Neural crest cell (in vitro differentiated cells): ENCODE measurements around the gene BORCS5. TPM values are rescaled to one million over a fixed set of nuclear protein-coding genes. Genes with fewer than 3 reads are reported as not detected.

ENCODE experiments used
- DNase-seq: peaks from one replicate; pipeline ENCODE4 v3.0.0; 2021; ENCODE audit warnings: low read depth, mixed read lengths, low spot score
- H3K27ac Mint-ChIP-seq: one replicate; pipeline ENCODE4 v1.8.0; 2021; ENCODE audit warnings: mild to moderate bottlenecking, mixed read lengths; ENCODE audit not compliant: unreplicated experiment
- H3K27me3 Mint-ChIP-seq: 2 replicates; pipeline ENCODE4 v1.8.0; 2021; ENCODE audit warnings: low read depth, mild to moderate bottlenecking, mixed read lengths
- H3K36me3 Mint-ChIP-seq: 2 replicates; pipeline ENCODE4 v1.8.0; 2021; ENCODE audit warnings: low read depth, mild to moderate bottlenecking, mixed read lengths
- H3K4me1 Mint-ChIP-seq: 2 replicates; pipeline ENCODE4 v1.8.0; 2021; ENCODE audit warnings: mixed read lengths
- H3K4me3 Mint-ChIP-seq: one replicate; pipeline ENCODE4 v1.8.0; 2021; ENCODE audit warnings: mild to moderate bottlenecking, mixed read lengths
- H3K9me3 Mint-ChIP-seq: 2 replicates; pipeline ENCODE4 v1.8.0; 2021; ENCODE audit warnings: mixed read lengths
- total RNA-seq: library from RNA; stranded (reverse); gene quantifications from 2 replicates; pipeline ENCODE4 v1.2.1, GENCODE V29; 2021
- TF ChIP-seq, protein P1 (sequence below): fragments of 200-600 bp; sonication (generic); conservative IDR thresholded peaks from 2 replicates; pipeline ENCODE4 v1.5.0; 2021; ENCODE audit warnings: antibody characterized with exemption, mild to moderate bottlenecking

Gene BORCS5
- total RNA-seq, 1 donor from 2014 or later: 15.0 TPM

DNA sequence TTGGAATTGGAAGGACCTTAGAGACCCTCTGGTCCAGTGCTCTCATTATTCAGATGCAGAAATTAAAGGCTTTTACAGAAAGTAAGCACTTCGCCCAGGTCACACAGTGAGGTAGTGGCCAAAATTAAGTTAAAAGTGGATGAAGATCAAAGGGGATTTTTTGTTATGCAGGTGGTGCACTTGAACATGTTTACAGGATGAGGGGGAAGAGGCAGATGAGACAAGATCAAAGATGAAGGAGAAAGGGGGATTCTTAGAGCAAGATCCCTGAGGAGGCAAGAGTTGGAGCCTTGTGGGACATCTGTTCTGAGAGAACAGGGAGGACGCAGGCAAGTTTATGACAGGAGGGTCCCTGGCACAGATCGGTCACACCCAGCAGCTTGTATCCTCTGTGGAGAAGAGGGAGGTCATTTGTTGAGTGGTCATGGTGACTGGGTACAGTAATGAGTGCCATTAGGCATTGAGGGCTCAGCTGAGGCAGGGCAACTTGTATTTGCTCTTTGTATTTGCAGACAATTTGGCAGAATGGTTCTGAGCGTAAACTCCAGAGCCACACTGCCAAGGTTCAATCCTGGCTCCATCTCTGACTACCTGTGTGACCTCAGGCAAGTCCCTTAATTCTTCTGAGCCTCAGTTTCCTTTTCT is 84.0 kb downstream of the BORCS5 start:
- H3K4me1 Mint-ChIP-seq: no peaks in the 10 kb centered on the region
- H3K9me3 Mint-ChIP-seq: peaks cover 2% of the 10 kb centered on the region
- peak overlapping the region; percentile 69 for H3K27ac Mint-ChIP-seq
- TF ChIP-seq, protein P1, sequence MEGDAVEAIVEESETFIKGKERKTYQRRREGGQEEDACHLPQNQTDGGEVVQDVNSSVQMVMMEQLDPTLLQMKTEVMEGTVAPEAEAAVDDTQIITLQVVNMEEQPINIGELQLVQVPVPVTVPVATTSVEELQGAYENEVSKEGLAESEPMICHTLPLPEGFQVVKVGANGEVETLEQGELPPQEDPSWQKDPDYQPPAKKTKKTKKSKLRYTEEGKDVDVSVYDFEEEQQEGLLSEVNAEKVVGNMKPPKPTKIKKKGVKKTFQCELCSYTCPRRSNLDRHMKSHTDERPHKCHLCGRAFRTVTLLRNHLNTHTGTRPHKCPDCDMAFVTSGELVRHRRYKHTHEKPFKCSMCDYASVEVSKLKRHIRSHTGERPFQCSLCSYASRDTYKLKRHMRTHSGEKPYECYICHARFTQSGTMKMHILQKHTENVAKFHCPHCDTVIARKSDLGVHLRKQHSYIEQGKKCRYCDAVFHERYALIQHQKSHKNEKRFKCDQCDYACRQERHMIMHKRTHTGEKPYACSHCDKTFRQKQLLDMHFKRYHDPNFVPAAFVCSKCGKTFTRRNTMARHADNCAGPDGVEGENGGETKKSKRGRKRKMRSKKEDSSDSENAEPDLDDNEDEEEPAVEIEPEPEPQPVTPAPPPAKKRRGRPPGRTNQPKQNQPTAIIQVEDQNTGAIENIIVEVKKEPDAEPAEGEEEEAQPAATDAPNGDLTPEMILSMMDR: no peak
- peaks cover 6% of the 10 kb centered on the region for H3K36me3 Mint-ChIP-seq
- no peak overlapping the region for H3K4me3 Mint-ChIP-seq
- no peak for DNase-seq
- H3K27me3 Mint-ChIP-seq: no peaks in the 10 kb centered on the region

DNA sequence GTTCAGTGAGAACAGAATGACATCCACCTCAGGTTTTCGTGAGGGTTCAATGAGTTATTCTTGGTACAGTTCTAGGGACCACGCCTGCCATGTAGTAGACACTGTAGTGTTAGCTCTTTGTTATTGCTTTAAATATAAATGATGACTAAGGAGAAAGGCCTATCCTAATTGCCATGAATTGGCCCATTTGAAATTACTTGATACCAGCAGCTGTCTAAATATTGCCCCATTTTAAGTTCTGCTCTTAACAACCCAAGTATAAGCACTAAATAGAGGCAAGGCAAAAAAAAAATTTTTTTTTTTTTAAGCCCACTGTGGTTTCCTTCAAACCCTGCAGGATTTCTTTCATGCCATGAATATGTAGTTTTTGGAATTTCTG is 84.5 kb downstream of the BORCS5 start:
- Mint-ChIP-seq H3K36me3 (peaks cover 6% of the 10 kb centered on the region), H3K27ac (no peak overlapping the region), H3K4me1 (peaks cover under 1% of the 10 kb centered on the region), H3K9me3 (peaks cover 2% of the 10 kb centered on the region), H3K27me3 (no peaks in the 10 kb centered on the region), H3K4me3 (no peak overlapping the region)
- no peak for DNase-seq
- TF ChIP-seq, protein P1: no peak

DNA sequence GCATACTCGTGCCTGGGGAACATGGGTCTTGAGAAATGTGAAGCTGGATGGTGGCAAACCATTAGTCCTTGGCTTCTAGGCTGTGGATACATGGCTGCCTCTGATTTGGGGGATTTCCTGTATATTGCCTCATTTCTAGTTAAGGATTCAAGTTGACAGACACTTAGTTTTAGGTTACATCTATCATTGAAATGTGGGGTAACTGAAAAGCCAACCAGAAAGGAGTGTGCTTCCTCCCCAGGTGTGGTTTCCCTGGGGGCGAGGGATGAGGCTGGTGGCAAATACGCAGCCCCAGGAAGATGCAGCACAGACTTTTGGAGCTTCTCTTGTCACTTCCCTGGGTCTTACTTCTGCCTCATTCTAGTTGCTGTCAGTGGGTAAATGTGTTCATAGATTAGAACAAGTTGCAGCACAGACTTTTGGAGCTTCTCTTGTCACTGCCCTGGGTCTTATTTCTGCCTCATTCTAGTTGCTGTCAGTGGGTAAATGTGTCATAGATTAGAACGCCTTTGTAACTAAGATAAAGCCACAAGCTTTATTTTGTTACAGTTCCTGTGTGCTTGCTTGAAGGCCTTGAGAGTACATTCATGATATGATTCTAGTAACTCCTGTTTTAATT is 85.1 kb downstream of the BORCS5 start:
- H3K4me1 Mint-ChIP-seq: peaks cover 4% of the 10 kb centered on the region
- TF ChIP-seq, protein P1: no peak
- DNase-seq: no peak
- H3K27me3 Mint-ChIP-seq: no peaks in the 10 kb centered on the region
- peaks cover 2% of the 10 kb centered on the region for H3K9me3 Mint-ChIP-seq
- no peak overlapping the region for H3K4me3 Mint-ChIP-seq
- no peak overlapping the region for H3K27ac Mint-ChIP-seq
- H3K36me3 Mint-ChIP-seq: peaks cover 5% of the 10 kb centered on the region

DNA sequence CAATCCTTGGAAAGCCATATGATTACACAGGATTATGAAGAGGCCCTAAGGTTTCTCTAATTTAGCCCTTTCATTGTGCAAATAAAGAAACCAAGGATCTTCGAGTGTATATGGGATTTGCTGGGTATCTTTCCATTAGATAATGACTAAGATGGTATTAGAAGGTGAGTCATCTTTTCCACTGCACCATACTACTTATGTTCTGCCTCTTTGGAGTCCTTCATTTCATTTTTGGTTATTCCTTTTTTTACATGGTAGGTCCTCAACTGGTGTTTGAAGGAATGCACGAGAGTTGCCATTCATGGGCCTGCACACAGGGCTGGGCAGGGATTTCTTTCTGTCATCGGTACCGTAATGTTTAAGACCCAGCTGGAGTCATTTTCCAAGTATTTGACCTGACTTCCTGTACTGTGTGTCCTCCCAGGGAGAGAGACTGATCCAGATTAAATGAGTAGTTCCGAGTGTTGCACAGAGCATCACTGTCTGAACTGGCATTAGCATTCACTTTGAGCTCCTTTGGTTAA is 85.7 kb downstream of the BORCS5 start:
- Mint-ChIP-seq H3K4me3 (no peak overlapping the region), H3K27ac (no peak overlapping the region), H3K9me3 (no peaks in the 10 kb centered on the region), H3K27me3 (no peaks in the 10 kb centered on the region), H3K4me1 (peaks cover 8% of the 10 kb centered on the region), H3K36me3 (no peaks in the 10 kb centered on the region)
- TF ChIP-seq, protein P1: no peak
- no peak for DNase-seq

DNA sequence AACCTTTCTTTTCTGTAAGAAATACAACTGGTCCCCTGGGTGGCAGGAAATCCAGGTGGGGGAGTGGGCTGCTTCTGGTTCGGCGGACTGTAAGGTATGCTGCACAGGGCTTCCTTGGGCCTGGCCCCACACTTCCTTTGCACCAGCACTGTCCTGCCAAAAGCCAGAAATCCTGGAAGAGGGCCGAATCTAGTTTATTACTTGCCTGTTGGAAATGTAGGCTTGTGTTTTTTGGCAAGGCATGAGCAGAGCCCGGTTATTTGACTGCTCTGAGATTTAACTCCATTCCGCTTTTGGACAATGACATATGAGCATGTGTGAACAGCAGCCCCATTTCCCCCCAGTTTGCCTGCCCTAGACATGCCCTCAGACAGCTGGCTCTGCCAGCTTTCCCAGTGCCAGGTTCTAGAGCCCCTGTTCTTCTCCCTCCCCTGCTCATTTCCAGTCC is 86.6 kb downstream of the BORCS5 start:
- no peaks in the 10 kb centered on the region for H3K36me3 Mint-ChIP-seq
- H3K9me3 Mint-ChIP-seq: no peaks in the 10 kb centered on the region
- H3K4me3 Mint-ChIP-seq: no peak overlapping the region
- peaks cover 8% of the 10 kb centered on the region for H3K4me1 Mint-ChIP-seq
- H3K27ac Mint-ChIP-seq: no peak overlapping the region
- TF ChIP-seq, protein P1: no peak
- no peak for DNase-seq
- no peaks in the 10 kb centered on the region for H3K27me3 Mint-ChIP-seq
